ENCODE data around the gene RALGPS1.

DNA sequence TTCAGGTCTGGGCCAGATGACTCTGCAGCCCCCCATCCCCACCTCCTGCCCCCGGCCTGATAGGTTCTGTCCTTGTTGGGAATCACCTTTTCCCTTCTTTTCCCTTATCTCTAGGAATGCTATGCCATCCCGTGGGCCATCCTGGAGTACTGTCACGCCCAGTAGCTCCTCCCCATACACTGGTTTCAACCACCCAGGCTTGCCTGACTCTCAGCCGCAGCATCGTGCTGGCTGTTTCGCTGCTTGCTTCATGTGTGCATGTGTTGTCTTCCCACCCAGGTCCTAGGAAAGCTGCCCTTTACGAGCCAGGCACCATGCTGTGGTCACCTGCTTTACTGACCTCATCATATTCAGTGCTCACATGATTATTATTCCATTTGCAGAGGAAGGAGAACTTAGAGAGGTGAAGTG is 136.0 kb downstream of the RALGPS1 start:
- TF ChIP-seq, protein P1, sequence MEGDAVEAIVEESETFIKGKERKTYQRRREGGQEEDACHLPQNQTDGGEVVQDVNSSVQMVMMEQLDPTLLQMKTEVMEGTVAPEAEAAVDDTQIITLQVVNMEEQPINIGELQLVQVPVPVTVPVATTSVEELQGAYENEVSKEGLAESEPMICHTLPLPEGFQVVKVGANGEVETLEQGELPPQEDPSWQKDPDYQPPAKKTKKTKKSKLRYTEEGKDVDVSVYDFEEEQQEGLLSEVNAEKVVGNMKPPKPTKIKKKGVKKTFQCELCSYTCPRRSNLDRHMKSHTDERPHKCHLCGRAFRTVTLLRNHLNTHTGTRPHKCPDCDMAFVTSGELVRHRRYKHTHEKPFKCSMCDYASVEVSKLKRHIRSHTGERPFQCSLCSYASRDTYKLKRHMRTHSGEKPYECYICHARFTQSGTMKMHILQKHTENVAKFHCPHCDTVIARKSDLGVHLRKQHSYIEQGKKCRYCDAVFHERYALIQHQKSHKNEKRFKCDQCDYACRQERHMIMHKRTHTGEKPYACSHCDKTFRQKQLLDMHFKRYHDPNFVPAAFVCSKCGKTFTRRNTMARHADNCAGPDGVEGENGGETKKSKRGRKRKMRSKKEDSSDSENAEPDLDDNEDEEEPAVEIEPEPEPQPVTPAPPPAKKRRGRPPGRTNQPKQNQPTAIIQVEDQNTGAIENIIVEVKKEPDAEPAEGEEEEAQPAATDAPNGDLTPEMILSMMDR (IDR thresholded peaks at IDR 0.05 in 8 of 11, conservative IDR thresholded peaks at IDR 0.05 in 3 of 11), result no peak
- no peak for TF ChIP-seq POLR2A (IDR thresholded peaks at IDR 0.05)
- TF ChIP-seq POLR2AphosphoS5 (IDR thresholded peaks at IDR 0.05), result no peak
